GM19467 (cell line): Measurements from ENCODE around the gene RNF149.
"Not testable (repeated sequence)": the region's sequence is repeated elsewhere in the genome, so short reads cannot be mapped to it uniquely, and the experiment has no call there.

Experiments
- ATAC-seq: cut with Tn5 transposase; IDR thresholded peaks from one replicate; pipeline ENCODE4 v1.9.1; 2021; ENCODE audit warnings: mild to moderate bottlenecking, moderate library complexity; ENCODE audit not compliant: unreplicated experiment

RNF149 gene

GRCh38 chr2:101263377-101263800 lies 45.1 kb downstream of the RNF149 start:
- no peak for ATAC-seq

DNA sequence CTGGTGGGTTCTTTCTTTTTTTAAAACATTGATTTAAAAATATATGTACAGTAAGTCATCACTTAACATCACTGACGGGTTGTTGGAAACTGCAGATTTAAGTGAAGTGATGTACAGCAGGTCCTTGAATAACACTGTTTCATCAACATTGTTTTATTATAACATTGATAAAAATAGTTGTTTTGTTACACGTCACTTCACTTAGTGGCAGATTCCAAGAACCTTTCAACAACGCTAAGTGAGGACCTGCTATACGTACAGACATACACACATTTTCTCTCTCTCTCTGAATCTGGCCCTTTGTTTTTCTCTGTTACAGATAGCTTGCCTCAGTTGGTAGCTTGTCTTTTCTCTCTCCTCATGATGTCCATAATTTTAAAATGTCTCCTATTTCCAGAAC lies 46.4 kb downstream of the RNF149 start:
- ATAC-seq, result no peak

- ATAC-seq, result no peak
Measured at GRCh38 chr2:101258804-101259203, 49.7 kb downstream of the RNF149 start.

DNA sequence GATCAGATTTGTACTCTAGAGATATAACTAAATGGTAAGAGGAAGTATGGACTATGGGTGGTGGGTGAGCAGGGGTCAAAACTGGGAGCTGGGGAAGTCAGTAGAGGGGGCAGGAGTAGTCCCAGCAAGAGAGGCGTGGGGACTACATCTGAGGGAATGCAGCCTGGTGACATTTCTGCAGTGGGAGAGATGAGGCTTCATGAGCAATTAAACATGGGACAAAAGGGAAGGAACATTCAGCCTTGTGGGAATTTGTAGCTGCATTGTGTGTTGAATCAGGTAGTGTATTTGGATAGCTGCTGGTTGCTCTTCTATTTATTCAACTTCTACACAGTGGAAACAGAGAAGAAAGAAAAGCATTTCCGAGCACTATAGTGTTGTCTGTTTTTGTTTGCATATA lies 52.2 kb downstream of the RNF149 start:
- no peak for ATAC-seq

DNA sequence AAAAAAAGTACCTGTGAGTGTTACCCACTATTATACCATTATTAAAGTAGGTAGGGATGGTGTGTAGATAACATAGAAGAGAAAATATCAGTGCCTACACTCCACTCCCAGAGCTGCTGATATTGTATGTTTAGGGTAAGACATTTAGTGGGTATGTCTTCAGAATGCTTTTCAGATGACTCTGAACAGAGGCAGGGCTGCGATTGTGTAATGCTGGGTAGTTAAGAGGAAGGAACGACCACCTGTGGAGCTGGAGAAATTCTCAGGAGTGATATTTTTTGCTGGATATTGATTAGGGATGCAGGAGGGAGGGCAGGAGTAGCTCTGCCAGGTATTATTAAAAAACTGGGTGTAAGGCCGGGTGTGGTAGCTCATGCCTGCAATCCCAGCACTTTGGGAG lies 53.0 kb downstream of the RNF149 start:
- no peak for ATAC-seq

- no peak for ATAC-seq
Measured at GRCh38 chr2:101253703-101254450, 54.6 kb downstream of the RNF149 start.

GRCh38 chr2:101253013-101253702 lies 55.3 kb downstream of the RNF149 start:
- peak; percentile 51 for ATAC-seq

GRCh38 chr2:101252408-101253012 lies 56.0 kb downstream of the RNF149 start, which contains the start of gene CNOT11:
Gene CNOT11 (plus strand): TSS chr2:101252886. CDS start chr2:101252965, 79 bp downstream.
- peak; percentile 81 for ATAC-seq

DNA sequence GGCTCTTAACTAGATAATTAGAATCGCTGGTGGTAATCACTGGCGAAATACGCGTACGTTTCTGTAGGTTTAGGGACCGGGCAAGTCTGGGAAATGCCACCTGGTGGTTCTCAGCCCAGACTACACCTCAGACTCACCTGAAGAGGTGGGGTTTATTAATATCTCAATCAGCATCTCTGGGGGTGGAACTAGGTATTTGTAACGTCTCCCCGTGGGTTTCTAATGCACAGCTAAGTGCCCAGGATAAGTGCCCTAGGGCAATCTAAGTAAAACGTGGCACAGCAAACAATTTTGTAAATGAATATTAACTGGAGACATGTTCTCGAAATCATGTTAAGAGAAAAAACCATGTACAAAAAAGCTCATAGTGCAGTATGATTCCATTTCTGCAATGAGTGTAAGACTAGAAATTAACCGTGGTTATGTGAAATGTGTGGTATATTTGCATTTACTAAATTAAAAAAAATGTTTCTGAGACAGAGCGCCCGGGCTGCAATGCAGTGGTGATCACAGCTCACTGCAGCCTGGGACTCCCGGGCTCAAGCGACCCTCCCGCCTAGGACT lies 56.6 kb downstream of the RNF149 start:
- ATAC-seq, result peak; percentile 44

- not testable (repeated sequence) for ATAC-seq
Measured at GRCh38 chr2:101251246-101251781, 57.2 kb downstream of the RNF149 start.

- no peak for ATAC-seq
Measured at GRCh38 chr2:101249826-101250225, 58.7 kb downstream of the RNF149 start.

- not testable (repeated sequence) for ATAC-seq
Measured at GRCh38 chr2:101248756-101249155, 59.7 kb downstream of the RNF149 start.

DNA sequence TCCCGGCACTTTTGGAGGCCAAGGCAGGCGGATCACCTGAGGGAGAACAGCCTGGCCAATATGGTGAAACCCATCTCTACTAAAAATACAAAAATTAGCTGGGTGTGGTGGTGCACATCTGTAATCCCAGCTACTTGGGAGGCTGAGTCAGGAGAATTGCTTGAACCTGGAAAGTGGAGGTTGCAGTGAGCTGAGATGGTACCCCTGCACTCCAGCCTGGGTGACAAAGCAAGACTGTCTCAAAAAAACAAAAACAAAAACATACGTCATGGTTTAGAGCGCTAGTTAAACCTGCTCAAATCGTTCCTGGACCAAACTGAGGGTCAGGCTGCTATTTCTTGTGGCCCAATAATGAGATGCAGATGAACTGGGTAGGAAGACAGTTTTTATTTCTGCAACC lies 63.0 kb downstream of the RNF149 start:
- ATAC-seq, result not testable (repeated sequence)

DNA sequence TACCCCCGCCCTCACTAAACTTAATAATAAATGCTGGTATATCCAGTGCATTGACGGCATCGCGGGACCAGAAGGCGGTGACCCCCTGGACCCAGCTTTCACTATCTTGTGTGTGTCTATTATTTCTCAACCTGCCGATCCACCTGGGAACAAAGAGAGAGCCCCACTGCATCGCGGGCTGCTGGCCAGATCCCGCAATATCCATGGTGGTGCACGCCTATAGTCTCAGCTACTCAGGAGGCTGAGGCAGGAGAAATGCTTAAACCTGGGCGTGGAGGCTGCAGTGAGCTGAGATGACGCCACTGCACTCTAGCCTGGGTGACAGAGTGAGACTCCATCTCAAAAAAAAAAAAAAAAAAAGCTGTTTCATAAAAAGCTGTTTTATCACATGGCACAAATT lies 63.6 kb downstream of the RNF149 start:
- ATAC-seq, result not testable (repeated sequence)

GRCh38 chr2:101244373-101244772 lies 64.1 kb downstream of the RNF149 start:
- not testable (repeated sequence) for ATAC-seq

DNA sequence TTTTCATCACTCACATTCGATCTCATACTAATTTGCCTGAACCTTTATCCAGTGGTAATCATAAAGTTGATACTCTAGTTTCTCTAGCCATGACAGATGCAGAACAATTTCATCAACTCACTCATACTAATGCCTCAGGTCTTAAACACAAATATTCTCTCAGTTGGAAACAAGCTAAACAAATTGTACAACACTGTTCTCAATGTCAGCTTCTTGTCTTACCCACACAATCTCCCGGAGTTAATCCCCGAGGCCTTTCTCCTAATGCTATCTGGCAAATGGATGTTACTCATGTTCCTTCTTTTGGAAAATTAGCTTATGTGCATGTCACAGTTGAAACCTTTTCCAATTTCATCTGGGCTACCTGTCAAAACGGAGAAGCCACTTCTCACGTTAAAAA lies 67.3 kb downstream of the RNF149 start:
- no peak for ATAC-seq

GRCh38 chr2:101240694-101241093 lies 67.8 kb downstream of the RNF149 start:
- not testable (repeated sequence) for ATAC-seq

DNA sequence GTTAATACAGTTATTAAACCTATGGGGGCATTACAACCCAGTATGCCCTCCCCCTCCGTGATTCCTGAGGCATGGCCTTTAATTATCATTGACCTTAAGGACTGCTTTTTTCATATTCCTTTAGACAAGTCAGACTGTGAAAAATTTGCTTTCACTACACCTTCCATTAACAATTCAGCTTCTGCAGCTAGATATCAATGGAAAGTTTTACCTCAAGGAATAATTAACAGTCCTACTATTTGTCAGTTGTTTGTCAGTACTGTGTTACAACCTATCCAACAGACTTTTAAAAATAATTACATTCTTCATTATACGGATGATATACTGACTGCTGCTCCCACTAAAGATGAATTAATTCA lies 68.8 kb downstream of the RNF149 start:
- ATAC-seq, result not testable (repeated sequence)

DNA sequence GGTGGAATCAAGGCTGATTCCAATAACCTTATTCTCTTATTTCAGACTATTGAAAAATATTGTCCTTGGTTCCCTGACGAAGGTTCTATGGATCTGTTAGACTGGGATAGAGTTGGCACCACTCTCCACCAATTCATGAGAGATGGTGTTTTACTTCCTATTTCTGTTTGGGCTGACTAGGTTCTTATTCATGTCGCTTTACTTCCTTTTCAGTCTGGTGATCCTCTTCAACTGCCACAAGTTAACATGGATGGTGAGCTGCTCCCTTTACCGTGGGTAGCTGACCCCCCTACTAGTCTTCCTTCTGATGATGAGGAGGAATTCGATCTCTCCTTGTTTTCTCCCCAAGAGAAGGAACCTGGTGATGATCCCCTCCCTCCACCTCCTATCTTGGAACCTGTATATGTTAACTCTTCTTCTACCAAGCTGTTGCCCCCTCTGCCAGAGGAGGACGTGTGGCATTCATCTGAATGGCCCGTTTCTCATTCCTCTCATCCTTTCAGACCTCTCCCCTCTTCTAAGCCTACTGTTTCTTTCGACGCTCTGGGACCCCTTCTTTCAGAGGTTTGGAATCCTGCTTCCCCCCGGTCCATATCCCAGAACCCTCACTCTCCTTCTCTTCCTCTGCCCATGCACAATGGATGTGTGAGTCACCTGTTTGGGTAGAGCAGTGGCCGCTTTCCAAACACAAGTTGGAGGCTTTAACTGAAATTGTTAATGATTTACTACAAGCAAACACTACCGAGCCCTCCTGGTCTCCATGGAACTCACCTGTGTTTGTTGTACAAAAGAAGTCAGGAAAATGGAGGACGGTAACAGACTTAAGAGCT lies 69.4 kb downstream of the RNF149 start:
- no peak for ATAC-seq

GRCh38 chr2:101237944-101238343 lies 70.6 kb downstream of the RNF149 start:
- ATAC-seq, result not testable (repeated sequence)
